Mucosa of stomach (tissue), 1 donor: ENCODE data around the gene MARK2.

Source experiments
- H3K27me3 ChIP-seq: one replicate; pipeline ENCODE4 v1.7.0; 2013; ENCODE audit warnings: mild to moderate bottlenecking, low read length; ENCODE audit not compliant: control insufficient read depth, insufficient read depth
- H3K36me3 ChIP-seq: one replicate; pipeline ENCODE4 v1.7.0; 2013; ENCODE audit warnings: low read length; ENCODE audit not compliant: control insufficient read depth, insufficient read depth
- H3K4me1 ChIP-seq: one replicate; pipeline ENCODE4 v1.7.0; 2013; ENCODE audit warnings: mild to moderate bottlenecking, low read length; ENCODE audit not compliant: control insufficient read depth, insufficient read depth
- H3K4me3 ChIP-seq: one replicate; pipeline ENCODE4 v1.7.0; 2013; ENCODE audit warnings: low read length
- H3K9ac ChIP-seq: one replicate; pipeline ENCODE4 v1.7.0; 2013; ENCODE audit warnings: mild to moderate bottlenecking, low read length, moderate library complexity
- H3K9me3 ChIP-seq: one replicate; pipeline ENCODE4 v1.7.0; 2013; ENCODE audit warnings: mild to moderate bottlenecking, low read length, moderate library complexity; ENCODE audit not compliant: control insufficient read depth
- donor health status: Pancreatic carcinoma.

MARK2 gene

DNA sequence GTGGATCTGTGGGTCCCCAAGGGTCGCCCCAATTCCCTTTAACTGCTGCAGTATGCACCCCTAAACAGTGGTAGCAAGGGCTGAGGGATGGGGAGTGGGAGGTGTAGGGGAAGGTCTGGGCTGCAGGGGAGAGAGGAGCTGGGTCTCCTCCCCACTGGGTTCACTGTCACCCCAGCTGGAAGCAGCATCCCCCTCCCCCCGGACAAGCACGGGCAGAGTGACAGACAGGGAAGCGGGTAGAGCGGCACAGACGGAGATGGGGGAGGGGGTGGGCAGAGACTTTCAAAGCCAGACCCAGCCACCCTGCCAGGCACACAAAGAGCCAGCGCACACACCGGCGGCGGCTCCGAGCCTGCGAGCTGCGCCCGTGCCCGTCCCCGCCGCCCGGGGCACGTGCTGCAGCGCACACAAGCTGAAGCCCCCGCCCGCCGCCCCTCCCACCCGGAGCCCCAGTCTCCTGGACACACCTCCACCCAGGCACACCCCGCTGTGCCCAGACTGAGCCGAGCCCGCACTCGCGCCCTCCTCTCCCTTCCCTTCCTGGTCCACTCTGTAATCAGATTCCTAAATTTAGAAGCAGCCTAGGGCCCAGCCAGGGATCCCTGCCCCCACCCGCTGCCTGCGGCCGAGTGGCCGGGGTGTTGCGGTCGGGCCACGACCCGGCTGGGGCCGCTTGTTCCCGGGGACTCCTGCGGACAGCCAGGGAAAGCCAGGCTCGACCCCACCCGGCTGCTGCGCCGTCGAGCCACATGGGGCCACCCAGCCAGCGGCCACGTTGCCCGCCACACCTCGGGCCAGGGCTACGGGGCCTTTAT lies 79.0 kb downstream of the MARK2 start:
- H3K27me3 ChIP-seq, result peaks cover 8% of the 10 kb centered on the region
- peaks cover 48% of the 10 kb centered on the region for H3K4me1 ChIP-seq
- no peaks in the 10 kb centered on the region for H3K9me3 ChIP-seq
- no peaks in the 10 kb centered on the region for H3K36me3 ChIP-seq
- H3K9ac ChIP-seq, result peak overlapping the region; percentile 53
- H3K4me3 ChIP-seq, result peak overlapping the region; percentile 9

DNA sequence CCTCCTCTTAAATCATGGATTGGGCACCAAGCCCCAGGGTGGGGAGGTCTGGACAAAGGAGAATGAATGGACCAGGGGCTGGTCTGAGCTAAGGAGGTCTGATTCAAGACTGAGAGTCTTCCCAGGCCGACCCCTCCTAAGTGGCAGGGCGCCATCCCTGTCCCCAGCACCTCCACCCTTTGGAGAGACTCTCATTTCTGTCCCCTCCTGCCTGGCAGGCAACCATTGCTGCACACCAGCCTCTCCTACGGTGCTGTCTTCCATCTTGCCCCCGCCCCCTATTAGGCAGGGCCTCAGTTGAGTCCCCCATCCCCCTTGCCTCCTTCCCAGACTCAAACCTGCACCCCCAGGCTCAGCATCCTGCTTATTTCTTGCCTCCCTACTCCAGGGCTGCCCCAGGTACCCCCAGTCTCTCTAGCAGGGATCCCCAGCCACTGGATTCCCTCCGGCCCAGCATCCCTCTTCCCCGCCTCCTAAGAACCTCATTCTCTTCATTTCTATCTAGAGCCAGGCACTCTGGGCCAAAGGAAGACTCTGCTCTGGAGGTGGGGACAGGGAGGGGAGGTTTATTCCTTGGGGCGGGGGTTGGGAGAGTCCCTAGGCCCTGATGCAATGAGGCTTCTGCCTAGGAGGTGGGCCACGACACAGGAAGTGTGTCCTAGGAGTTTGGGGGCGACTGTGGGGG lies 79.7 kb downstream of the MARK2 start:
- Histone ChIP-seq H3K36me3 (no peaks in the 10 kb centered on the region), H3K9me3 (no peaks in the 10 kb centered on the region), H3K4me3 (no peak overlapping the region), H3K27me3 (peaks cover 8% of the 10 kb centered on the region), H3K9ac (peak overlapping the region; percentile 37), H3K4me1 (peaks cover 48% of the 10 kb centered on the region)

DNA sequence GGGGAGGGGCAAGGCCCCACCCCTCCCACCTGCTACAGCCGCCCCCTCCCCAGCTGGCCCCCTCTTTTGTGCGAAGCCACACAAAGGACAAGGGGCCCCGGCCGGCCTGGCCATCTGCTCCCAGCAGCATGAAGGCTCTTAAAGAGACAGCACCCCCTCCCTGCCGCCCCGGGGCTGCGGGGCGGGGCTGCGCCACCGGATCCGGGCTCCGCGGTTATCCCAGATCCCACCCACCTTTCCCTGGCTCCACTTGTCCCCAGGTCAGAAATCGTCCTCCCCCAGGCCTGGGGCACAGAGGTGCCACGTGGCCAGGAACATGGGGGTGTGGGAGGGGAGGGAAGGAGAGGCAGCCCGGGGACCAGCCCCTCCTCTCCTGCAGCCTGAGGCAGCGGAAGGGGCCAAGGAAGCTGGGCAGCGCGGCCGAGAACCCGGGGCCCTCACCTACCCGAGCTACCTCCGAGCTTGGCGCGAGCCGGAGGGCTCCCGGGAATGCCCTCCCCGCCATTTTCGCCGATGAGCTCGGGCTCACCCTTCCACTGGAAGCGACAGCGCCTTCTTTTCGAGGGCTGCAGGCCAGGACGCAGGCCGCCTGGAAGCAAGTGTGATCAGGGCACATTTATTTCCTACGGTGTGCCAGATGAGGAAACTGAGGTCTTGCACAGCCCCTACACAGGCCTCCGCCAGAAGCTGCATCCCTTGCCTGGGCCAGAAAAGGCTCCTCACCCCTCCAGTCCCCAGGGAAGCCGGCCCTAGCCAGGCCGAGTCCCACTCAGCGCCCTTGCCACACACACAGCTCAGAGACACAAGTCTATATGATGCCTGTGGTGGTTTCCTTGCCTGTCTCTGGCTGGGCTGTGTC lies 80.6 kb downstream of the MARK2 start:
- H3K9ac ChIP-seq, result peak overlapping the region; percentile 52

DNA sequence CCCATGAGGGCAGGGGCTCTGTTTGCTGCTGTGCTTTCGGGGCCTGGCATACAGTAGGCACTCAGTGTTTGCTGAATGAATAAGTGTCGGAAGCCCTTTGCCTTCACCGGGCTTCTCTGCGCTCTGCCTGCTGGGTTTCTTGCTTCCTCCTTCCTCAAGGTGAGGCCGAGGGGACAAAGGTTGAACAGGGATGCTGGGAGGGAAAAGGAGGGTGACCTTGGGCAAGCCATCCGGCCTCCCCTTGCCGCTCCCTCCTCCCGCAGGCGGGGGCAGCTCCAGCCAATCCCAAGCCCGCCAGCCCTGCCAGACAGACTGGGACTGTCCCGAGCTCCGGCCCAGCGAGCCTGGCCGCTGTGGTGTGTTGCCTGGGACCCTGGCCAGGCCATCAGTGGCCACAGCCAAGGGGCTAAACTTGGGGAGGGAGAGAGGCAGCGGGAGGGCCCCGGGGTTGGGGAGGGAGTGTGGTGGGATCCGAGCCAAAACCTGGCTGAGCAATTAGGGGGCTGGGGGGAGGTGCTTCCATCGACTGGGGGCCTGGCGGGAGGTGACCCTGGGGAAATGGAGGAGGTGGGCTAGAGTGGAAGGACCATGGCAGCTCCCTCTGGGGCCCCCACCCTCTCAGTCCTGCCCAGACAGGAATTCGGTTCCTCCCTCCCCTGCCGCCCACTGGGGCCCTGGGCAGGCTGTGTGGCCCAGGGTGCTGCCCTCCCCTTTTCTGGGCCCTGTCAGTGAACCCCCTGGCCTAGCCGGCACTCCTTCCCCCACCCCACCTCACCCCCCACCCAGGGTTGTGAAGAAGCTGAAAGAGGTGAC lies 81.4 kb downstream of the MARK2 start:
- H3K9me3 ChIP-seq, result no peaks in the 10 kb centered on the region
- peak overlapping the region; percentile 1 for H3K4me3 ChIP-seq
- peak overlapping the region; percentile 52 for H3K9ac ChIP-seq
- no peaks in the 10 kb centered on the region for H3K36me3 ChIP-seq
- peaks cover 5% of the 10 kb centered on the region for H3K27me3 ChIP-seq
- H3K4me1 ChIP-seq, result peaks cover 48% of the 10 kb centered on the region

More for the DNA sequence above, 80.6 kb downstream of the MARK2 start:
- Histone ChIP-seq H3K36me3 (no peaks in the 10 kb centered on the region), H3K9me3 (no peaks in the 10 kb centered on the region), H3K4me1 (peaks cover 48% of the 10 kb centered on the region), H3K4me3 (peak overlapping the region; percentile 1), H3K27me3 (peaks cover 8% of the 10 kb centered on the region)

DNA sequence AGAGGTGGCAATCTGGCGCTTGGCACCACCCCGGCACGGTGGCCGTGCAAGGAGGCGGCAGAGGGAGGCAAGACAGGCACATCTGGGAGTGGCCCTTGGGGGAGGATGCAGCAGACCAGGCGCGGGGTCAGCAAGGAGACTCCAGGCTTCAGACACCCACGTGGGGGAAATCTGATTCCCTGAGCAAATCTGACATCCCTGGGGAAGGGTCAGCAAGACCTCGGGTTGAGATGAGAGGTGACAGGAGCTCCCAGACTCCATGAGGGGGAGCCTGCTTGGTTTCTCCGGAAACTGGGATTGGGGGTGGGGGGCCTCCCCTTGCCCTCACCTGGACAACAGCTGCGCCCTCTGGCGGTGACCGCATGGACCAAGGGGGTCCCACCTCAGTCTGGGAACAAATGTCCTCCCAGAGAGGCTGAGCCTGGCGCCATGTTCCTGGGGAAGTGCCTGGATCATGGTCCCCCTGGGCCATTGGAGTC lies 82.1 kb downstream of the MARK2 start:
- peaks cover 2% of the 10 kb centered on the region for H3K27me3 ChIP-seq
- no peak overlapping the region for H3K4me3 ChIP-seq
- no peaks in the 10 kb centered on the region for H3K36me3 ChIP-seq
- peaks cover 44% of the 10 kb centered on the region for H3K4me1 ChIP-seq
- H3K9ac ChIP-seq, result peak overlapping the region; percentile 22
- no peaks in the 10 kb centered on the region for H3K9me3 ChIP-seq

DNA sequence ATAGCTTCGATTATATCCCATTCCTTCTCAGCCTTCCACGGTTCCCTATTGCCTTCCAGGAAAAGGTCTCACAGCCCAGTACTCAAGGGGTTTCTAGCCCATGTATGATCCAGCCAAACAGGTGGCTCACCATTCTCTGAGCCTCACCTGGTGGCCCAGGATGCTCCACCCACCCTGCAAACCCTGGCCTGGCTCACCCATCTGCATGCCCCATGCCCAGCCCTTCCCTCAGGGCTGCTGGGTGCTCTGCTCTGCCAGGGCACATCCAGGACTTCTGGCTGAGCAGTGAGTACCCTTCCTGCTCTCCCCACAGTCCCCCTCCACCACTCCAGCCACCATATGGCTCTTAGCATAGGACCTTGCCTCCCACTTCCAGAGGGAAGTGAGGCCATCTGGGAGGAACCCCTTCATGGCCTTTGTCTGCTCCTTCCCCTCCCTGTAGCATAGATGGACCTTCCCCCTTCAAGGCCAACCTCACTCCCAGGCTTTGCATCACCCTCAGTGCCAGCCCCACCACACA lies 83.8 kb downstream of the MARK2 start:
- no peaks in the 10 kb centered on the region for H3K27me3 ChIP-seq
- H3K9me3 ChIP-seq, result no peaks in the 10 kb centered on the region
- H3K36me3 ChIP-seq, result no peaks in the 10 kb centered on the region
- H3K4me3 ChIP-seq, result no peak overlapping the region
- H3K9ac ChIP-seq, result no peak overlapping the region
- H3K4me1 ChIP-seq, result peaks cover 32% of the 10 kb centered on the region

DNA sequence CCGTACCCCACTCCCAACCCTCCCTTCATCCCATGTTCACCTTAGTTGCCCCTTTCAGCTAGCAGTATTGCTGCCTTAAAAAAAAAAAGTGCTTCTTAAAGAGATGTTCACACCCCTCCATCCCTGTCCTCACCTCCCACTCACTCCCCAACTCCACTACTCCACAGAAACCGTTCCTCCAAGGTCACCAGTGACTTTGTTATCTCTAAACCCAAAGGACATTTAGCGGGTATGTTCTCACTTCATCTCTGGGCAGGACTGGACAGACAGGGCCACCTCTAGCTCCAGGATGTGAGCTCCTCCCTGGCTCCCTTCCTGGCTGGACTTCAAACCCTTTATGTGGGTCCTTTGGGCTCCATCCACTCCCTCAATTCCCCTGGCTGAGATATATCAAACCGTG lies 84.4 kb downstream of the MARK2 start:
- no peaks in the 10 kb centered on the region for H3K27me3 ChIP-seq
- no peak overlapping the region for H3K4me3 ChIP-seq
- no peaks in the 10 kb centered on the region for H3K9me3 ChIP-seq
- H3K36me3 ChIP-seq, result no peaks in the 10 kb centered on the region
- no peak overlapping the region for H3K9ac ChIP-seq
- peaks cover 26% of the 10 kb centered on the region for H3K4me1 ChIP-seq

DNA sequence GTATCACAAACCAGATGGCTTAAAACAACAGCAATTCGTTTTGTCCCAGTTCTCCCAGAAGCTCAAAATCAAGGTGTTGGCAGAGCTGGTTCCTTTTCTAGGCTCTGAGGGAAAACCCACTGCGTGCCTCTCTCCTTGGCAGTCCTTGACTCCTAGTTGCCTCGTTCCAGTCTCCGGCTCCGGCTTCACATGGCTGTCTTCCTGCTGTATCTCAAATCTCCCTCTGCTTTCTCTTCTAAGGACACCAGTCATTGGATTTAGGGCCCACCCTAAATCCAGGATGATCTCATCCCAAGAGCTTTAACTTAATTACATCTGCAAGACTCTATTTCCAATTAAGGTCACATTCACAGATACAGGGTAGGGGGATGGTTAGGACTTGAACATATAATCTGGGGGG lies 90.7 kb downstream of the MARK2 start:
- Histone ChIP-seq H3K36me3 (no peaks in the 10 kb centered on the region), H3K9me3 (no peaks in the 10 kb centered on the region), H3K4me1 (no peaks in the 10 kb centered on the region), H3K9ac (no peak overlapping the region), H3K4me3 (no peak overlapping the region), H3K27me3 (no peaks in the 10 kb centered on the region)

DNA sequence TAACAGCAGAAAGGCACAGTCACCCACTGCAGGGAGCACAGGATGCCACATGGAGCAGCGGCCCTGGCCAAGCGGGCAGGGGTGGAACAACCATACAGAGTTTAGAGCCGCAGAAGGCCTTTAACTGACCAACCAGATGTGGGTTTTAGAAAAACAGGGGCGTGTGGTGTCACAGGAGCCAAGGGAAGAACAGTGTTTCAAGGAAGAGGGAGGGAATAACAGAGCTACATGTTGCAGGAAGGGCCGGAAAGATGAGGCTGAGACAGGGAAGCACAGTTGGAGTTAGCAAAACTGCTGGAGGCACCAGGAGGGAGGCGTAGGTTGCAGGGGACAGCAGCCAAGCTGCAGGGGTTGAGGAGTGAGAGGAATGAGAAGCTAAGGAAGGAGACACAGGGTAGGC lies 92.1 kb downstream of the MARK2 start:
- no peaks in the 10 kb centered on the region for H3K36me3 ChIP-seq
- no peaks in the 10 kb centered on the region for H3K9me3 ChIP-seq
- no peaks in the 10 kb centered on the region for H3K27me3 ChIP-seq
- H3K9ac ChIP-seq, result no peak overlapping the region
- H3K4me1 ChIP-seq, result no peaks in the 10 kb centered on the region
- no peak overlapping the region for H3K4me3 ChIP-seq

DNA sequence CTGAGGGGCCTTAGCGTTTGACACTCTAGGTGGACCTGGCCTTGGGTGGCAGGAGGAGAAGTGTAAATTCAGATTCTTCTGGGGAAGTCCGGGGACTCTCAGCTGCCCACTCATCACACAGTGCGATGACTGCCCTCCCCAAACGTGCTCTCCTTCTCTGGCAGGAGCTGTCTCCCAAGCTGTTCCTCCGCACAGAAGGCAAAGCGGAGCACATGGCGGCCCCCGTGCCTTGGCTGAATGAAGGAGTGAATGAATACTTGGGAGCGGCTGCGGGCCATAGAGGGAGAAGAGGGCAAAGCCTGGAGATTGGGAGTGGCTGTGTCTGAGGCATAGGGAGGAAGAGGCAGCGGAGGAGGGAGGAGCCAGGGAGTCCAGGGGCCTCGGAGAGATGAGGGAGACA lies 93.0 kb downstream of the MARK2 start:
- Histone ChIP-seq H3K9ac (no peak overlapping the region), H3K4me1 (no peaks in the 10 kb centered on the region), H3K9me3 (no peaks in the 10 kb centered on the region), H3K27me3 (no peaks in the 10 kb centered on the region), H3K36me3 (no peaks in the 10 kb centered on the region), H3K4me3 (no peak overlapping the region)

DNA sequence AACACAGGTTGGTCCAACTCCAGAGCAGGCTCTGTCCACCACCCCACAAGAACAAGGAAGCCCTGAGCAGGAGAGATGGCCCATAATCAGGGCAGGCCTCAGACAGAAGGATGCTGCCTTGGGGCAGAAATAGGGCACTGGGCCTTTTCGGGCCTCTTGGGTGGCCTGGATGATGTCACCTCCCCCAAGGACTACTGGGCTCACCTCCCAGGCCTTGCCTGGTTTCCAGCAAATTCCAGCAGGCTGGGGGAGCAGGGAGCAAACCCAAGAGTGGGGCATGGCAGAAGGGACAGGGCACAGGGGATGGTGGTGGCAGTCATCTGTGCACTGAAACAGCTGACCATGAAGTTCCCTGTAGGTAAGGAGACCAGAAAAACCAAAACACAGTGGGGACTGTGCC lies 94.5 kb downstream of the MARK2 start:
- no peaks in the 10 kb centered on the region for H3K27me3 ChIP-seq
- H3K36me3 ChIP-seq, result no peaks in the 10 kb centered on the region
- H3K4me1 ChIP-seq, result peaks cover 5% of the 10 kb centered on the region
- H3K4me3 ChIP-seq, result no peak overlapping the region
- H3K9ac ChIP-seq, result no peak overlapping the region
- no peaks in the 10 kb centered on the region for H3K9me3 ChIP-seq
